Fibroblast of gingiva (primary cell): ENCODE data around the gene IL17RA.
A peak's percentile ranks its signal among the peaks of the same experiment; 100 is the strongest.

ENCODE experiments used
- DNase-seq: peaks from one replicate; pipeline ENCODE4 v3.0.0-alpha.2; 2011; ENCODE audit warnings: low read depth

IL17RA gene

DNA sequence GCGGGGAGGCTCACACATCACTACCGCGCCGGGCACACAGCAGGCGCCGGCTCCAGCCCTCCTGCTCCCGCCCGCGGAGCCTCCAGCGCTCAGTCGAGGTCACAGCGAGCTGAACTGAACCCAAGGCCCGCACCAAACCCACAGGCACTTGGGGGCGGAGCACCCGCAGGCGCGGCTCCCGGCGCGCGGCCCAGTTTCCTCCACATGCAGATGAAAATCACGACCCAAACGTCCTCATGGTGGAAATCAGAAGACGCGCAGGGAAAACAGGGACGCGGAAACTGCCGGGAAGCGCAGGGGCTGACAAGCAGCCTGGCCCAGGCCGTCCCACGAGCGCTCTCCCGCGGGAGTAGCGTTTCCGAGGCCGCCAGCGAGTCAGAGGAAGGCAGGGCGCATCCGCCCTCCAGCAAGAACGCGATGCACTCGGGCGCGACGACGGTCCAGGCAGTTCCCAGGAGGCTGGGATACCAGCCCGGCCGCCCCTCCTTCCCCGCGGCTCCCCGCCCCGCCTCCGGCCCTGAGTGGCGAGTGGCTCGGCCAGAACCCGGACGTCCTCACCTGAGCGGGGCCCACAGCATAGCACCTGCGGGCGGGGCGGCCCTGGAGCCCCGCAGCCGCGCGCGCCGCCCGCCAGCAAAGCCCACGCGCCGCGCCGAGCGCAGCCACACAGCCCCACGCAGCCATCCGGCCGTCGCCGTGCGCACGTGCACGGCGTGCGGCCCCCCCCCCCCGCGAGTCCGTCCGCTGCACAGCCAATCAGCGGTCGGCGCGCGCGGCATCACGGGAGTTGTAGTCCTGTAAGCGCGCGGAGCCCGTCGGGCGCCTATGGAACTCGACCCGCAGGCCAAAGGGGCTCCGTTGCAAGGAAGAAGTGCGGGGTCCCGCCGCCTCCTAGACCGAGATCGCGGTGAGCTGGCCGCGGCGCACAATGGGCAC, 74.0 kb downstream of the IL17RA start, which contains the start of gene HDHD5:
TSS of gene HDHD5 (minus strand) at position 710 of the 936 bp plus-strand sequence. CDS start at position 684, 26 bp downstream.
- peak; percentile 86 for DNase-seq

DNA sequence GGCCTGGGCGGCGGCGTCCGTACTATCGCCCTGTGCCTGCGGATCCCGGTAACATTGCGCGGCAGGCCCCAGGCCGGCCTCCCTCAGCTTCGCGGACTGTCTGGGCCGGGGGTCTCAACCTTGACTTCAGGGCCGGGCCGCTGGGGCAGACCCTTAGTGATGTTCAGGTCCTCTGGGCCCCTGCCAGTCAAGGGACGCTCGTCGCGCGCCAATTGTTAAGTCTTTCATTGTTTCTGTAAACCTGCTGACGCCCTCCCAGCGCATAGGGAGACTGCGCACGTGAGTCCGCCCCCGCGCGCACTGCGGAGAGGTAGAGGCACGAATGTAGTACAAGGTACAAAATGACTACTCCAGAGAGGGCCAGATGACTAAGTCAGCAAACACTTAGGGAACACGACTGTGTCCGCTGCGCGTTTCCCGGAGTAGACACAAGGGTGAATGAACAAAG, 74.7 kb downstream of the IL17RA start:
- DNase-seq, result peak; percentile 23

DNA sequence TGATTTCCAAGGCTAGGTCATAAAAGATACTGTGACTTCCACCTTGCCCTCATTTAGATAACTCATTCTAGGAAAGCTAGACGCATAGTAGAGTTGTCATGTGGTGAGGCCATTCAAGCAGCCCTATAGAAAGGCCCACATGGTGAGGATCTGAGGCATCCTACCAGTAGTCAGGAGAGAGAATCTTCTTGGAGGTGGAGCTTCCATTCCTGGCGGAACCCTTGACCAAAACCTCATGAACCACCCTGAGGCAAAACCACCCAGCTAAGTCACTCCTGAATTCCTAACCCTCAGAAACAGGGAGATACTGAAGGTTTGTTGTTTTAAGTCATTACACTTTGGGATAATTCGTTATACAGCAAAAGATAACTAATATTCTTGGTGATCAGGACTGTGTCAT, 77.2 kb downstream of the IL17RA start:
- DNase-seq, result no peak

DNA sequence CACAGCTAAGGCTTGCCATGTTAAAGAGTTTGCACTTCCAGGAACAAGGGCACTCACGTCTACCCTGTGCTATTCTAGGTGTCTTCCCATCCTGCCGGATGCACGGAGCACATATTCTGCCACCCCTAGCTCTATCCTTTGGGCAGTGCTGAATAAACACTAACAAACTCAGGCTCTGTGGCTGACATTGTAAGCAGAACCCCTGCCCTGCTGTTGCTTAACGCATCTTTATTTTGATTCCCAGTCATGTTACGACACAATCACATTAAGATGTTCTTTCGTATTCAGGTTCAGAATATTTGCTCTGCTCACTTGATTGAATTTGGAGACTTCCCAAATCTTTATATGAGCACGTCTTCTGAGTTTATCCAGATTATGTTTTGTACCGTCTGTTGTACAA, 77.9 kb downstream of the IL17RA start:
- no peak for DNase-seq

DNA sequence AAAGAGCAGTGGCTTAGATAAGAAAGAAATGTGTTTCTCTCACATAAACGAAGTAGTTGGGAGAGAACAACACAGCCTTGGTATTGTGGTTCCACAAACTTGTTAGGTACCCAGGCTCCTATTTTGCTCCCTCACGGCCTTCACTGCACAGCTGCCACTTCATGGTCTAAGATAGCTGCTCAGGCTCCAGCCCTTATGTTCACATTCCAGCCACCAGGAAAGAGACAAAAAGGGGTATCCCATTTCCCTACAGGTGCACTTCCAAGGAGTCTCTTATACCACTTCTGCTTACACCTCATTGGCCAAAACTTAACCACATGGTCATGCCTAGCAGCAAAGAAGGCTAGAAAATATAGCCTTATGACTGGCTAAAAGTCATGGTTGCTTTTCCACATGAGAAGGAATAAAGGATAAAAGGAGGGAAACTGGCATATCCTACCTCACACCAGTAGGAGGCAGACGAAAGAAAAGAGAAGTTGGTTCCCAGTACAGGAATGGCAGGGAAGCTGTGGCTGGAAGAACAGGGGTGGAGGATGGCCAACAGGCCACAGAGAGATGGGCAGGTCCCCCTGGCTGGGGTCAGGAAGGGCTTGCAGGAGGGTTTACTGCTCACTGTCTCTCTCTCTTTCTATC, 79.7 kb downstream of the IL17RA start:
- no peak for DNase-seq
